Activated T-cell treated with anti-CD3 and anti-CD28 coated beads for 1 hour (primary cell): ENCODE results near the gene HOXA9.

ENCODE experiments used
- DNase-seq: peaks from one replicate; pipeline ENCODE4 v3.0.0-alpha.2; 2020; ENCODE audit warnings: low read depth

The HOXA9 gene

GRCh38 chr7:27176524-27176845 lies 11.1 kb upstream of the HOXA9 start:
- DNase-seq: no peak

DNA sequence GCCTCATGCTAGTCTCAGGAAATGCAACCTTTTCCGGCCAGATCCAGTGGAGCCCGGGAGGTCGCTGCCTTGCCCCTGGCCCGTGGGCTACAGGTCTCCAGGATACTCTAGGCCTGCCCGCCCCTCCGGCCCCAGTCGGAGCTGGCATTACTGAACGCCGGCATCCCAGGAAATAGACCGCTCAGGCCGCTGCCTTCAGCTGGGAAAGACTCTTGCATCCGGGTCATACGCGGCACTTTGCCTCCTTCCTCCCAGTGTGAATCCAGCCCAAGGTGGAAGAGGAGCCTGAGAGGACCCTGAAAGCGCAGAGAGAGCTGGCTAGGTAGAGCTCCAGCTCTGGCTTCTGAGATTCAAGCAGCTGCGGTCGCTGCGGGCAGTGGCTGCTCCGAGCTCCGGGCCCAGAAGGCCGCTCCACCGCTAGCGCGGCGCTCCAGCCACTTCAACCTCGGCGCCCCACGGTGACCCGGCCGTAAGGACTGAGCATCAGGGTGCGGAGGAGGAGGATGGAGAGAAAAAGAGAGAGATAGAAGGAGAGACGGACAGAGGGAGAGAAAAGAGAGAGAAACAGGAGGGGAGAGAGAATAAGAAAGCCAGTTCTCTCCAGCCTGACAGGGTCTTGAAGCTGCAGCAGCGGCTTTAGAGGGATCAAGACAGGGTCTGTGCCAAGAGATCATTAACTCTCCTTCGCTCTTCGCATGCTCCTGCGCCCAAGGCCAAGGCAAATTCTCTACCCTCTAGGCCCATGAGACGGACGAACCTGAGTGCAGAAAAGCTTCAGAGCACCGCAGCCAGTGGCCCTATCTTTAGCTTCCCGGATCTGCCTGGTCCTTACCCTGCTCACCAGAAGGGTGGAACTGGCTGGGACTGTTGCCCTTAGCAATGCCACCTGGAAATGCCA lies 10.5 kb upstream of the HOXA9 start:
- DNase-seq: no peak

GRCh38 chr7:27174874-27175625 lies 9.7 kb upstream of the HOXA9 start:
- no peak for DNase-seq

- no peak for DNase-seq
These were observed 8.9 kb upstream of the HOXA9 start, which contains the start of gene HOXA10 for GRCh38 chr7:27173956-27174873. Gene HOXA10, minus strand, starts transcription at chr7:27174320. Its CDS starts 14 bp downstream, at chr7:27174306.

DNA sequence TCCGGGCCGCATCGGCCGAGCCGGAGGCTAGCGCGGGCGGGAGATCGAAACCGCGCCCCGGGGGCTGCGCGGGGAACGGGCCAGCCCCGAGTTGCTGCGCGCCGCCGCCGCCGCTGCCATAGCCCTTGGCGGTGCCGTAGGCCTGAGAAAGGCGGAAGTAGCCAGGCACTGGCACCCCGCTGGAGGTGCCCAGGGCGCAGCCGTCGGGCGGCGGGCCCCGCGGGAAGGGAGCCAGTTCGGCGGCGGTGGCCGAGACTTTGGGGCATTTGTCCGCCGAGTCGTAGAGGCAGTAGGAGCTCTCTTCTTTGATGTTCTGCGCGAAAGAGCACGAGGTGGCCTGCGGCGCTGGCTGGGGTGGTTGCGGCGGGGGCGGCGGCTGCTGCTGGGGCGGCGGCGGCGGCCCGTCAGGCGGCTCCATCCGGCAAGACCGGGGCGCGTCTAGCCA lies 8.2 kb upstream of the HOXA9 start:
- DNase-seq: no peak

- no peak for DNase-seq
These were observed 7.6 kb upstream of the HOXA9 start for GRCh38 chr7:27172823-27173510.

GRCh38 chr7:27172315-27172774 lies 7.0 kb upstream of the HOXA9 start:
- DNase-seq: no peak

DNA sequence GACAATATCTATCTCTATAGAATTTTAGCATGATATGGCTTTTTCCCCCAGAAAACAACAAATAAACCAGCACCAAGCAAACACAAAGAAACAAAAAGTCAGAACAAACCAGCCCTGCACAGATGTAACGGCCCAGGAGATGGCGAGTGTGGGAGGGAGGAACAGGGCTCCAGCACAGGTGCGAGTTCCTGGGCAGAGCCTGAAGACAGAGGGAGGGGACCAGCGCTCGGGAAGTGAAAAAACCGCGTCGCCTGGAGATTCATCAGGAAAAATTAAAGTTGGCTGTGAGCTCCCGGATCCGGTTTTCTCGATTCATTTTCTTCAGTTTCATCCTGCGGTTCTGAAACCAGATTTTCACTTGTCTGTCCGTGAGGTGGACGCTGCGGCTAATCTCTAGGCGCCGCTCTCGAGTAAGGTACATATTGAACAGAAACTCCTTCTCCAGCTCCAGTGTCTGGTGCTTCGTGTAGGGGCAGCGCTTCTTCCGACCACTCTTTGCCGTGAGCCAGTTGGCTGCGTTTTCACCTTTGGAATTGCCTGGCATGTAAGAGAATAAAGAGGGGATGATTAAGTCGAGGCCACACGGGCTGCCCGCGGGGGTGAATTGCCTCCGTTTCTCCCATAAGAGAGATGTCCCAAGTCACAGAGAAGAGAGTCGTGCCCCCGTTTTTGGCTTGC lies 6.4 kb upstream of the HOXA9 start:
- DNase-seq: no peak

GRCh38 chr7:27171325-27171636 lies 5.9 kb upstream of the HOXA9 start:
- DNase-seq: no peak

DNA sequence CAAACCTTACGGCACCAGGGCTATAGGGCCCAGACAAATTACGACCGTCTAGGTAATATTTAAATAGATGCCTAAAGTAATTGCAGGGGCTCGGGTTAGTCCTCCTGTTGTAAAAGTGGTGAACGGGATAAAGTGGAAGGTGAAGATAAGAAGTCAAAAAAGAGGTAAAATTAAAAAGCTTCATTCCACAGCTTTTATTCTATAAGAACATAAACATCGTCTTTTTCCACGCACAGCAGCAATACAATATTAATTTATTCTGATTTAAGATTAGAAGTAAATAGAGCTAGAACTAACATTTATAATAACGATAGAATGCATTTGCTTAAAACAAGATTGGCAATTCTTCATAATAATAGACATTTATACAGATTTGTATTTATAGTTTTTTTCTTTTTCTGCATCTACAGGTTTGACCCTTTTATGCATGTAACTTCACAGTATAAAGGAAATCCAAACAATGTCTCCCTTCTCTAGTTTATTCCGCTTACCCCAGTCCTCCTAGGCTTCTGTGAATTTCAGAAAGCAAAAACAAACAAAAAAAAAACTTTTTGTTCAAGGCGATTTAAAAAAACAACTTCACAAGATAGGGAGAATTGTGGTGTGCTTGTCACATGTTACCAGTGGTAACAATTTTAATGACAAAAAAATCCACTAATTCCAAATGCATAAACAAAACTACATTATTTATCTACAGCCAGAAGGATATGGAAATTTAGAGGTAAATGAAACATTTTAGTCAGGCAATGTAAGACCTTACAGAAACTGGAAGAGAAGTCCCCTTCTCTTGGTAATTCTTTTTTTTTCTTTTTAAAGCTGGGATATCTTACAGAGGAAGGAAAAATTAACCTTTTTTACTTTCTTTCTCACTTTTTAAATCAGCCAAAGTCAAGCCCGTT lies 5.3 kb upstream of the HOXA9 start:
- no peak for DNase-seq

- no peak for DNase-seq
These were observed 4.5 kb upstream of the HOXA9 start for GRCh38 chr7:27169658-27170425.

DNA sequence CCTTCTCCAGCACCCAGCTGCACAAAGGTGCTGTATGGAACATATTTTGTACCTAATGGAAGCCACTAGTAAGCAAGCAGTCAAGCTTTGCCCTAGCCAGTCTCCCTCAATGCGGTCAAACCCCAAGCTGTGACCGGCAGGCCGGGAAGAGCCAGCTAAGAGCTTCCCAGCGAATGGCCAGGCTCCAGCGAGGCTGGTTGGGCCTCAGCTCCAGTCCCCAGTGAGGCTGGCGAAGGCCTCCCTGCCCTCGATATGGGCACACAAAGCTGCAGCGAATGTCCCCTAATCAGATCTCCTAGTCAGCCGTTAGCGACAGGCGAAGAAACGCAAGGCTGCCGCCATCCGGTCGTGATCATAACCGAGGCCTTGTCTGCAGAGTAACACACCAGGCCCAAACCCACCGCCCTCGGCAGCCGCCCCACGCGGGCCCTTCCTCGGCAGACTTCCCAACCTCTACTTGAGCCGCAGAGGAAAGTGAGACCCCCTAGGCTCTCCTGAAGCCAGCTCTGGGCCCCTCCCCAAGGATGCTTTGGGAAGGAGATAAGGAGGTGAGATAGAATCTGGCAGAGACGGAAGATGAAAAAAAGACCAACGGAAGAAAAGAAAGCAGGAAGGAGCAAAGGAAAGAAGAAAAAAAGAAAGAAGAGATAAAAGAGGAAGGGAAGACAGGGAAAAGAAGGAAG lies 3.1 kb upstream of the HOXA9 start:
- no peak for DNase-seq

DNA sequence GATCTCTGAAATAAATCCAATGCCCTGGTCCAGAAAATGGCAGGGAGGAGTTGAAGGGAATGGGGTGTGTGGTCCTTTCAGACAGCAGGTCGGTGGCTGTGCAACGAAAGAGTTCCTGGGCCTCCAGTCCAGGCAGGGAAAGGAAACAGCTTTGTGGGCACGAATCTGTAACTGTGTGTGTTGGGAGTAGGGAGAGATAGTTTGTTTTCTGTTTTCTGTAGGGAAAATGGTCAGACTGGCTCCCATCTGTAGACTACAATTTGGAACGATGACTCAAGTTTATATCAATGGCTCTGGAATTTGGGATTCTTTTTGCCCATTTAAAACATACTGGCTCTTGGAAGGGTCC lies 2.6 kb upstream of the HOXA9 start:
- DNase-seq: no peak

- DNase-seq: no peak
These were observed 1.5 kb upstream of the HOXA9 start for GRCh38 chr7:27166531-27167505.

- no peak for DNase-seq
These were observed 726 bp upstream of the HOXA9 start for GRCh38 chr7:27165996-27166530.

- DNase-seq: no peak
These were observed 809 bp downstream of the HOXA9 start for GRCh38 chr7:27164367-27165088.

GRCh38 chr7:27164045-27164366 lies 1.3 kb downstream of the HOXA9 start:
- DNase-seq: no peak
